Measurements from ENCODE around the gene KIF15.
"Not testable (repeated sequence)": the region's sequence is repeated elsewhere in the genome, so short reads cannot be mapped to it uniquely, and the experiment has no call there.

The KIF15 gene, protein sequence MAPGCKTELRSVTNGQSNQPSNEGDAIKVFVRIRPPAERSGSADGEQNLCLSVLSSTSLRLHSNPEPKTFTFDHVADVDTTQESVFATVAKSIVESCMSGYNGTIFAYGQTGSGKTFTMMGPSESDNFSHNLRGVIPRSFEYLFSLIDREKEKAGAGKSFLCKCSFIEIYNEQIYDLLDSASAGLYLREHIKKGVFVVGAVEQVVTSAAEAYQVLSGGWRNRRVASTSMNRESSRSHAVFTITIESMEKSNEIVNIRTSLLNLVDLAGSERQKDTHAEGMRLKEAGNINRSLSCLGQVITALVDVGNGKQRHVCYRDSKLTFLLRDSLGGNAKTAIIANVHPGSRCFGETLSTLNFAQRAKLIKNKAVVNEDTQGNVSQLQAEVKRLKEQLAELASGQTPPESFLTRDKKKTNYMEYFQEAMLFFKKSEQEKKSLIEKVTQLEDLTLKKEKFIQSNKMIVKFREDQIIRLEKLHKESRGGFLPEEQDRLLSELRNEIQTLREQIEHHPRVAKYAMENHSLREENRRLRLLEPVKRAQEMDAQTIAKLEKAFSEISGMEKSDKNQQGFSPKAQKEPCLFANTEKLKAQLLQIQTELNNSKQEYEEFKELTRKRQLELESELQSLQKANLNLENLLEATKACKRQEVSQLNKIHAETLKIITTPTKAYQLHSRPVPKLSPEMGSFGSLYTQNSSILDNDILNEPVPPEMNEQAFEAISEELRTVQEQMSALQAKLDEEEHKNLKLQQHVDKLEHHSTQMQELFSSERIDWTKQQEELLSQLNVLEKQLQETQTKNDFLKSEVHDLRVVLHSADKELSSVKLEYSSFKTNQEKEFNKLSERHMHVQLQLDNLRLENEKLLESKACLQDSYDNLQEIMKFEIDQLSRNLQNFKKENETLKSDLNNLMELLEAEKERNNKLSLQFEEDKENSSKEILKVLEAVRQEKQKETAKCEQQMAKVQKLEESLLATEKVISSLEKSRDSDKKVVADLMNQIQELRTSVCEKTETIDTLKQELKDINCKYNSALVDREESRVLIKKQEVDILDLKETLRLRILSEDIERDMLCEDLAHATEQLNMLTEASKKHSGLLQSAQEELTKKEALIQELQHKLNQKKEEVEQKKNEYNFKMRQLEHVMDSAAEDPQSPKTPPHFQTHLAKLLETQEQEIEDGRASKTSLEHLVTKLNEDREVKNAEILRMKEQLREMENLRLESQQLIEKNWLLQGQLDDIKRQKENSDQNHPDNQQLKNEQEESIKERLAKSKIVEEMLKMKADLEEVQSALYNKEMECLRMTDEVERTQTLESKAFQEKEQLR (N-terminal part only)

DNA sequence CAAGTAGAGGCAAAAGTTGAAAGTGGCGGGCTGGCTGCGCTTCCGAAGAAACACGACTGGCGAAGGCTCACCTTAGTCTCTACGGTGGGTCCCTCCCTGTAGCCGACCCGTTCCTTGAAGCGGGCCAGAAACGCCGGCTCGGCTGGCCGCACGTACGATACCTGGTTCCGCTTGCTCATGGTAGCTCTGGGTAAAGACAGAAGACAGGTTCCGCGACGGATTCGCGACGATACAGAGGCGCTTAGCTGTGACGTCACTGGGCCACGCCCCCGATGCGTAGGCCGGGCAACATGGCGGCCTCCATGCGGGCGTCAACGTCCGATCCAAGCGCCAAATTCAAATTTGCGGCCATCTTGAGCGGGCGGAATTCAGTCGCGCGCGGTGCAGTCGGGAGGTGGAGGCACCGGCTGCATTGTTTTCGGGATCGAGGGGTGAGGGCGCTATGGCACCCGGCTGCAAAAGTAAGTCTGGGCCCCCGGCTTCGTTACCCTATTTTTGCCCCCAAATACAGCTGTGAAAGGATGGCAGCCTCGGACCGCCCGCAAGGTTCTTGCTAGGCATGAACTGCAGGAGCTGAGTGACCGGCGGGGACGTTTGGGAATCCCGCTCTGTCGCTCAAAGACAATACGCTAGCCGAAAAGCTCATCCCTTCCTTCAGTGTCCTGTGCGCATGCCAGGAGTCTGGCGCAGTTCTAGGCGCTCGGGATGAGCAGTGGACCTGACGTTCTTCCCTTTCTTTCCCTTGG lies at the start of gene KIF15, which contains the start of gene KIAA1143:
KIF15 (plus strand) TSS at position 371 of the 746 bp plus-strand sequence; CDS start at position 443, 72 bp downstream.
KIAA1143 (minus strand) TSS at position 196 of the 746 bp plus-strand sequence; CDS start at position 179, 17 bp downstream.
- peak; percentile 98 for DNase-seq

DNA sequence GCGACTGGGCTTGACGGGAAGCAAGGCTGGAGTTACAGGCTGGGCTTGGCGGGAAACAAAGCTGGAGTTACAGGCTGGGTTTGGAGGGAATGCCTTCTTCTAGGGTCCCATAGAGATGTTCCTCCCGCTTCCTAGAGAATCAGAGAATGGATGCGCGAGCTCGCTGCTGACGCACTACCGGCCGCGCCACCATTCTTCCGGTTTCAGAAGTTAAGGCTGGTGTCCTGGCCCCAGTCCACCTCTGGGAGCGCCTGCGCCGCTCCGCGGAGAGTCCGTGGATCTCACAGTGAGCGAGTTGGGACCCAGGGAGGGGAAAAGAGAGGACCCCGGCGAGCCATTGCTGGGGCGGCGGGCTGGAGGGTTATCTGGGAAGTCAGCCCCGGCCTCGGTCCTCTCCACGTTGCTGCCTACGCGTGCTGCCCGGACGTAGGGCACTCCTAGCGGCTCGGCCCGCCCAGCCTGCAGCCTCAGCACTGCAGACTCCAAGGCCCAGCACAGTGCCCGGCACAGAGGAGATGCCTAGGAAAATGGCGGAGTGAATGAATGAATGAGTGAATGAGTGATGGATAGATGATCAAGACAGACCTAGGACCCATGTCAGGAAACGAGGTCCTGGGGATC lies 49.0 kb upstream of the KIF15 start, which contains the start of gene ZNF502:
ZNF502 (plus strand) TSS at position 206 of the 621 bp plus-strand sequence. CDS start 7,602 bp downstream, outside the sequence.
- peak; percentile 61 for DNase-seq

DNA sequence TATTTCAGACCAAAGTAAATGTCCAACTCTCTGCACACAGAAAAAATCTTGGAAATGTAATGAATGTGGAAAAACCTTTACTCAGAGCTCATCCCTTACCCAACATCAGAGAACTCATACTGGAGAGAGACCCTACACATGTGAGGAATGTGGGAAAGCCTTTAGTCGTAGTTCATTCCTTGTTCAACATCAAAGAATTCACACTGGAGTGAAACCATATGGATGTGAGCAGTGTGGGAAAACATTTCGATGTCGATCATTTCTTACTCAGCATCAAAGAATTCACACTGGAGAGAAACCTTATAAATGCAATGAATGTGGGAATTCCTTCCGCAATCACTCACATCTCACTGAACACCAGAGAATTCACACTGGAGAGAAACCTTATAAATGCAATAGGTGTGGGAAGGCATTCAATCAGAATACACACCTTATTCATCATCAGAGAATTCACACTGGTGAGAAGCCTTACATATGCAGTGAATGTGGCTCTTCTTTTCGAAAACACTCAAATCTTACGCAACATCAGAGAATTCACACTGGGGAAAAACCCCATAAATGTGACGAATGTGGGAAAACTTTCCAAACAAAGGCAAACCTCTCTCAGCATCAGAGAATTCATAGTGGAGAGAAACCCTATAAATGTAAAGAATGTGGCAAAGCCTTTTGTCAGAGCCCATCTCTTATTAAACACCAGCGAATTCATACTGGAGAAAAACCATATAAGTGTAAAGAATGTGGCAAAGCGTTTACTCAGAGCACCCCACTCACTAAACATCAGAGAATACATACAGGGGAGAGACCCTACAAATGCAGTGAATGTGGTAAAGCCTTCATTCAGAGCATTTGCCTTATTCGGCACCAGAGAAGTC lies 40.1 kb upstream of the KIF15 start:
- DNase-seq = no peak

DNA sequence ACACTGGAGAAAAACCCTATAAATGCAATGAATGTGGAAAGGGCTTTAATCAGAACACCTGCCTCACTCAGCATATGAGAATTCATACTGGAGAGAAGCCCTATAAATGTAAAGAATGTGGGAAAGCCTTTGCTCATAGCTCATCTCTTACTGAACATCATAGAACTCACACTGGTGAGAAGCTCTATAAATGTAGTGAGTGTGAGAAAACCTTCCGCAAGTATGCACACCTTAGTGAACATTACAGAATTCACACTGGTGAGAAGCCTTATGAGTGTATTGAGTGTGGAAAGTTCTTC lies 39.5 kb upstream of the KIF15 start:
- DNase-seq = no peak

DNA sequence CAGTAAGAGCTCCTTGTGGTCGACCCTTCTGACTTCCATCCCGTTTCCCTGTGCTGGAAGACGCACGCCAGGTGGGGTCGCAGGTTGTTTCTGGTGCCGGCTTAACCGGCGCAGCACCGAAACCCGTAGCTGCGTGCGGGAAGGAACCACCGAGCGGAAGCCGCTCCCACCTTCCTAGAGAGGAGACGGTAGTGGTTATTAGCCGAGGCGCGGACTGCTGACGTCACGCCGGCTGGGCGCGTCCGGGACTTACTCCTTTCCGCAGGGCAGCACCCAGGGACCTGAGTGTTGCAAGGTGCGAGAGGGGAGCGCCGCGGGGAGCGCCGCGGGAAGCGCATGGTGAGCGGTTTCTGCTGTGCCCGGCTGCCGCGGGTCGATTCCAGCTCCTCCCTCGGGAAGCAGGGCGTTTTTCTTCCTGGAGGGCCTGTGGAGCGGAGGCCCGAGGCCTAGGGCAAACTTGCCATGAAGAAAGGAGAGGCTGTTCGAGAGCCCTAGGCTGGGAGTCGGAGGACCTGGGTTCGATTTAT lies 32.1 kb upstream of the KIF15 start, which contains the start of gene ZNF501:
ZNF501 (plus strand) TSS at position 252 of the 527 bp plus-strand sequence. CDS start 4,787 bp downstream, outside the sequence.
- peak; percentile 80 for DNase-seq

DNA sequence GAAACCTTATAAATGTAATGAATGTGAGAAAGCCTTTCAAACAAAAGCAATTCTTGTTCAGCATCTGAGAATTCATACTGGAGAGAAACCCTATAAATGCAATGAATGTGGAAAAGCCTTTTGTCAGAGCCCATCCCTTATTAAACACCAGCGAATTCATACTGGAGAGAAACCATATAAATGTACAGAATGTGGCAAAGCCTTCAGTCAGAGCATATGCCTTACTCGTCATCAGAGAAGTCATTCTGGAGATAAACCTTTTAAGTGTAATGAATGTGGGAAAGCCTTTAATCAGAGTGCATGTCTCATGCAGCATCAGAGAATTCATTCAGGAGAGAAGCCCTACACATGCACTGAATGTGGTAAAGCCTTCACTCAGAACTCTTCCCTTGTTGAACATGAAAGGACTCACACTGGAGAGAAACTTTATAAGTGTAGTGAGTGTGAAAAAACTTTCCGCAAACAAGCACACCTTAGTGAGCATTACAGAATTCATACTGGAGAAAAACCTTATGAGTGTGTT lies 26.9 kb upstream of the KIF15 start:
- DNase-seq = no peak

DNA sequence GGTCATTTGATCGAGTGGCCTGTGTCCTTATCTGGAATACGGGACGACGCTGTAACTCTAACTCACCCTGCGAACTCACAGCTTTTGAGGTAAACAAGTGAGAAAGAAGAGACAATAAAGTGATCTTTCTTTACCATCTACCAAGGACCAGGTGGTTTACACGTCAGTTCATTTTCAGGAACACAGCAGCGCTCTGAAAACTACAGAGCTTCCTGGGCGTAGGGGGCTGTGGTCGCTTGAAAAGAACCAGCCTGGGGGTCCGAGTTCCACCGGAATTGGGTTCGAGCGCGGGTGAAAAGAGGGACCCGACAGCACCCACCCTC lies 532 bp upstream of the KIF15 start:
- no peak for DNase-seq

DNA sequence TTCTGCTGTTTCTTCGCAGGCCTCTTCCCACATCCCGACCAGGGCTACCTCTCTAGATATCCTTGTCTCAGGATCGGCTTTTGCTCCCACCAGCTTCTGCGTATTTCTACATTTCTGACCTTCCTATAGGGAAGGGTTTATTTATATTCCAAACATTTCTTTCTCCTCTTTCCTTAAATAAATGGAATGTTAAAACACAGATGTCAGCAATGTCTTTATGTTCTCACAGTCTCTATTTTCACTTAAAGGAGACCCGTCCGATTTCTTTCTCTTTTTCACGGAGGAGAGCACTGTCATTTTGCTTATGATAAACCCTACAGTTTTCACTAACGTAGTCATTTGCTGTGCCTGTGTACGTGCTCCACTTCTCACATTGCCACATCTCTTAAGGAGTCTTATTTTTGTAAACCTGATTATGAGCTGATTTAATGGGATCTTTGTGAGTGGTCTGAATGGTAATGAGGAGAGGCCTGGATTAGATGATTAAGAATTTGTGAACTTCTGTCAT lies 630 bp downstream of the KIF15 start:
- no peak for DNase-seq

DNA sequence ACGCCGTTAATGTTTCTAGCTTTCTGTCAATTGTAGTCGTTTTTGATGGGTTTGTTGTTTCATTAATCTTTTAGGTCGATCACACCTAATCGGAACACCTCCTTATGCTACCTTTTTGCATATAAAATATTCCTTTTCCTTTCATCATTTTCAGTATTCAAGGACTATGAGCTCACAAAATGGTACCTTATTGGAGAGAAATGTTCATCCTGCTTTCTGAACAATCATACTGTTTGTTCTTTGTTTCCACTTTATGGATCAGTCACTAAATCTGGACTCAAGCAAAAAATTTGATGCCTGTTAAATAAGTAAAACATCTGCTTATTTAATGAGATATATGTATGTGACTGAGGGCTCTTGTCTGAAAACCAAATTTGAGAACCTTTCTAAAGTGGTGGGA lies 1.1 kb downstream of the KIF15 start:
- no peak for DNase-seq

DNA sequence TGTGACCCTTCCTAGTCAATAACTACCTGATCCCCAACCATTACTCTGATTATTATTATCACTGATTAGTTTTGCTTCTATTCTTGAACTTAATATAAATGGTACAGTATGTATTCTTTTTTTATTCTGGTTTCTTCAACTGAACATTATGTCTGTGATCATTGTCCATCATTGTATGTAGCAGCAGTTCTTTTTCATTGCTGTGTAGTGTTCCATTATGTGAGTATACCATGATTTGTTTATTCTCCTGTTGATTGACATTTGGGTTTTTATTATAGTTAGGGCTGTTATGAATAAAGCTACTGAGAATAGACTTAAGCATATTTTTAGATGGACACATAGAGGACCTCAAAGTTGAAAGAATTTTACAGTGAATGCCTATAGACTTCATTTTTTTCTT lies 2.7 kb downstream of the KIF15 start:
- DNase-seq = no peak

DNA sequence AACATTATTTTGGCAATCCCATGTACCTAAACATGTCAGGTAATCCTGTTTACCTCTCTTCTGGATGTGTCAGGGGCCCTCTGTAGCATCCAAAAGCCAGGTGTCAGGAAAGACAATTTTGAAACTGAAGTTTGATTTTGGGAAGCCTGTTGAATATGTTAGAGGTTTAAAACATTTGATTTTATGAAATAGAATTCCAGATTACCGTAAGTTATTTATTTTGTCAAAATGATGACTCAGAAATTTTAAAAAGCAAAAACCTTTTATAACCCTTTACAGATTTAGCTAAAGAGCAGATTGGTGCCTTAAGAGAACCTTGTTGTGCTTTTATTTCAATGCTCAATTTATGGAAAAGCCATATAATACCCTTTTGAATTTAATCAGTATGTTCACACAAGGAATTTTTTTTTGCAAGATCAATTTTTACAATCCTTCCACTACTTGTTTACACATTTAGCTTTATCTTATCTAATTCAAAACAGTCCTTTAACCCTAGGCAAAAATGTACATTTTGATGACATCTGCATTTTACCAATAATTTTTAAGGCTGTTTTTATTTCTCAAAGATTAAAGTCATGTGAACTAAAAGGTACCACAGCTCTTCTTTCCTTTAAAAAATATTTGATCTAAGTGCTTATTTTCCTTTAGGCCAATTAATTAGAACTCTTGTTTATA lies 10.0 kb downstream of the KIF15 start:
- no peak for DNase-seq

DNA sequence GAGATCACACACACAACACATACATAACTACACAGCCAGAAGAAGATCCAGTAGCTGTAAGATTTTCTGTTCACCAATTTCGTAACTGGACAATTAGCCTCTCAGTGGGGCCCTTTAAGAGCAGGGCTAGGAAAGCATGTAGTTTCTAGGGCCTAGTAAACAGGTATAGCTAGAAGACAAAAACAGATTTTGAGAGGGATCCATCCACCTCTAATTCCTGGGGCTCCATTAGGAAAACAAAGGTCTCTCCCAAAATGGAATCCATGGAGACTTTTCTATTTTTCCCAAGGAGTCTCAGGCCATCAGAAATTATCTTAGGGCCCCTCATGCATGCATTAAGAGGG lies 10.5 kb downstream of the KIF15 start:
- DNase-seq = no peak

DNA sequence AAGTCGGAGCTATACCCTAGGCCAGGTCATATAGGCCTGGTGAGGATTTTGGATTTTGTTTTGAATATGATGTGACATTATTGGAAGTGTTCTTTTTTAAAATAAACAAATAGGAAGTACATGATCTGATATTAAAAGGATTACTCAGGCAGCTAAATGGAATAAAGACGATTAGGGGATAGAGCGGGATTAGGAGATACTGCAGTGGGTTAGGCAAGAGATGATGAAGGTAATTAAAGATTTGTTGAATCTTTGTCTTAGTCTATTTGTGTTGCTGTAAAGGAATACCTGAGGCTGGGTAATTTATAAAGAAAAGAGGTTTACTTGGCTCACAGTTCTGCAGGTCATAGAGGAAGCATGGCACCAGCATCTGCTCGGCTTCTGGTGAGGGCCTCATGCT lies 21.3 kb downstream of the KIF15 start:
- no peak for DNase-seq

DNA sequence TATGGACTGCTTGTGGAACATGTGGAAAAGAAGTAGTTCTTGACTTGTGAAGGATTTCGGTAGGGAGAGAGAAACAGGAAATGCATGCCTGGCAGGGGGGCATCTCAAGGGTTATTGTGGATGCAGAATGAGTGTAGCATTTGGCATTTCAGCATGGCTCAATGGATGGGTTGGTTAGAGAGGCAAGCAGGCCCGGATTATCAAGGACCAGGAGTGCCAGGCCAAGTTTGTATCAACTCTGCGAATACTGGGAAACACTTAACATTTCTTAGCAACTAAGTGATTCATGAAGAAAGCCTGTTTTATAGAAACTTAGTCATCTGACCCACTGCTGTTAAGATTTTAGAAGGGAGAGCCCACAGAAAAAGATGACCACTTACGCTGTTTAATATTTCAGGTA lies 33.6 kb downstream of the KIF15 start:
- DNase-seq = no peak

DNA sequence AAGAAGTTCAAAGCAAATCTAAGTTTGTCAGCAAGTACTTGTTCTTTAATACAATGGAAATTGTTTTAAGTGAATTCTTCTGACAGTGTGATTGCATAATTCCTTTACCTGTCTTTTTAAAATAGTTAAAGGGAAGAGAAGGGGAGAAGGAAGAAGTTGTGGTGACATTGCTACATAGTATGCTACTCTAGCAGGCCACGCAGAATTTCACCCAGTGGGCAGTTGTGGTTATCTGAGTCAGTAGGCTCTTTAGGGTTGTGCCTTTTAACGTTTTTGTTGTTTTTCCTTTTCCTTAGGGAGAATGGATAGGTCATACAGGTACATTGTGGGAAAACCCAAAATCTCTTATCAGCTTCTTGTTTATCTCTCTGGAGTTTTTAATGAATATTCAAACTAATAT lies 40.4 kb downstream of the KIF15 start:
- DNase-seq = no peak

DNA sequence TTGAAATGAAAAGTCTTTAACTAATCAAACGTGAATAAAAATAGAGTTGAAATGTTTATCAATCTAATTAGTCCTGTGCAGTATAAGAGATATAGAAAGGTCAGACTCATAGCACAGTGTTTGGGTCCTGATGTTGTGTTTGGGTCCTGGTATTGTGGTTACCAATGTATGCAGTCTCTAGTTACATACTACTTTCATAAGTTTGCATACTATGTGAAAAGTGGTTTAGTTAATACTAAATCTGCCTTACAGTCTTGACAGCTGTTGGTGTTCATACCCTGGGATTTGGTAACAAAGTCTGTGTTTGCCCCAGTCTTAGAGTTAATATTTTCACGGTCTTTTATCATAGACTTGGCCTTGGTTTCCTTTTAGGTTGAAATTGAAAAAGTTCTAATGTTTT lies 41.7 kb downstream of the KIF15 start:
- DNase-seq = no peak

DNA sequence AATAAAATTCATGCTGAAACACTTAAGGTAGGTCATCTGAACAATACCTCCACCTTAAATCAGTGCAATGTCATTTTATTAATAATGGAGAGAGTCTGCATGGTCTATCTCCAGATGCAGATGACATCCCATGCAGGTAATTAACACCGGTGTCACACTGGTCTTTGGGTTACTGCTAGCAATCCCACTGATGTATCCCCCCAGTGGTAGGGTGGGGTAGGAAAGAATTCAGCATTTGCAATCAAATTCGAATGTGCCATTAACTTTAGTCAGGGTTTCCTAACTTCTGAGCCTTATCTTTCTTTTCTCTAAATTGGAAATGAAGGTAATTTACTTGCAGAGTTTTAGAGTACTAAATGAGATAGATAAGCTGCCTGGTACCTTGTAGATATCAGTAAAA lies 44.4 kb downstream of the KIF15 start:
- no peak for DNase-seq

DNA sequence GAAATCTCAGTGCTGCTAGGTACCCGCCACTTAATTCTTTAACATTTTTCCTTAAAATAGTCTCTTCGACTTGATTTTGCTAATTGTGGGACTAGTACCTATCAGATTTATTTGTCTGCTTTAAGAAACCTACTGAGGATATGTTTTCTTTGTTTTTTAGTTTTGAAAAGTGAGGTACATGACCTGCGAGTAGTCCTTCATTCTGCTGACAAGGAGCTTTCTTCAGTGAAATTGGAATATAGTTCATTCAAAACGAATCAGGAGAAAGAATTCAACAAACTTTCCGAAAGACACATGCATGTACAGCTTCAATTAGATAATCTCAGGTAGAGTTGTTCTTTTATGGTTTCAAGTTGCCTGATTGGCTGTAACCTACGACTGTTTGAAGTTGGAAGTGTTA lies 53.2 kb downstream of the KIF15 start:
- no peak for DNase-seq

DNA sequence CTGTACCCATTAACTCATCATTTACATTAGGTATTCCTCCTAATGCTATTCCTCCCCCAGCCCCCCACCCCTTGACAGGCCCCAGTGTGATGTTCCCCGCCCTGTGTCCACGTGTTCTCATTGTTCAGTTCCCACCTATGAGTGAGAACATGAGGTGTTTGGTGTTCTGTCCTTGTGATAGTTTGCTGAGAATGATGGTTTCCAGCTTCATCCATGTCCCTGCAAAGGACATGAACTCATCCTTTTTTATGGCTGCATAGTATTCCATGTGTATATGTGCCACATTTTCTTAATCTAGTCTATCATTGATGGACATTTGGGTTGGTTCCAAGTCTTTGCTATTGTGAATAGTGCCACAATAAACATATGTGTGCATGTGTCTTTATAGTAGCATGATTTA lies 54.7 kb downstream of the KIF15 start:
- DNase-seq = not testable (repeated sequence)

All from activated T-cell treated with anti-CD3 and anti-CD28 coated beads, Interleukin-2, amount 50 U/mL, for 1 hour (primary cell).